ENCODE measurements around the gene FSTL3.
"Not testable (repeated sequence)": the region's sequence is repeated elsewhere in the genome, so short reads cannot be mapped to it uniquely, and the experiment has no call there.

Gene FSTL3

DNA sequence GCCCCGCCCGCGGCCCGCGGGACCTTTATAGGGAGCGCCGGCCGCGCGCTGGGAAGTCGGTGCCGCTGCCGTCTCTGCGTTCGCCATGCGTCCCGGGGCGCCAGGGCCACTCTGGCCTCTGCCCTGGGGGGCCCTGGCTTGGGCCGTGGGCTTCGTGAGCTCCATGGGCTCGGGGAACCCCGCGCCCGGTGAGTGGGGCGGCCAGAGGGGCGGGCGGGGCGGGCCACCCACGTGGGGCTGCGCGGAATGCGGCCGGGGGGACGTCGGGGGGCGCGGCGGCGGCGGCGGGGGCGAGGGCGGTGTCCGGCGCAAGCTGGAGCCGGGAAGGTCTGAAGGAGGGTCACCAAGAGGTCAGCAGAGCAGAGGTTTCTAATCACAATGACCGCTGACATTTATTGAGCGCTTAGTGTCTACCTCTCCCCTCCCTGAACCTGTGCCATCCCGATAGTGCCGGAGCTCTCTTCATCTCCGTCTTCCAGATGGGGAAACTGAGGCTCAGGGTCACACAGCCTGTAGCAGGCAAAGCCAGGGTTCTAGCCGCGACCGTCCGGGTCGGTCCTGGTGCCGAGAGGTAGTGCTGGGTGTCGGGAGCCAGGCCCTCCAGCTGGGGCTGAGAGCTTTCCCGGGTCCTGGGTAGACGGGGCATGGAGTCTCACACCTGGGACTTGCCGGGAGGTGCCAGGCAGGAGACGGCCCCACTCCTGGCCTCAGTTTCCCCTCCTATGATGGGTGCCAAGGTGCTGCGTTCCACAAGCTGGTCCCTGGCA is at the start of gene FSTL3:
TSS of gene FSTL3 (plus strand) at position 54 of the 767 bp plus-strand sequence. CDS start at position 86, 32 bp downstream.
- no peak for DNase-seq

DNA sequence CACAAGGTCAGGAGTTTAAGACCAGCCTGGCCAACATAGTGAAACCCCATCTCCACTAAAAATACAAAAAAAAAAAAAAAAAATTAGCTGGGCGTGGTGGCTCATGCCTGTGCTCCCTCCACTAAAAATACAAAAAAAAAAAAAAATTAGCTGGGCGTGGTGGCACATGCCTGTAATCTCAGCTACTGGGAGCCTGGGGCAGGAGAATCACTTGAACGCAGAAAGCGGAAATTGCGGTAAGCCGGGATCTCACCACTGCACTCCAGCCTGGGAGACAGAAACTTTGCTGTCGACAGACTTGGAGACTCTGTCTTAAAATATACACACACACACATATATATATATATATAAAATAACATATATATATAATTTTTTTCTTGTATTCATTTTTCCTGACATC is 49.6 kb upstream of the FSTL3 start:
- DNase-seq = not testable (repeated sequence)

DNA sequence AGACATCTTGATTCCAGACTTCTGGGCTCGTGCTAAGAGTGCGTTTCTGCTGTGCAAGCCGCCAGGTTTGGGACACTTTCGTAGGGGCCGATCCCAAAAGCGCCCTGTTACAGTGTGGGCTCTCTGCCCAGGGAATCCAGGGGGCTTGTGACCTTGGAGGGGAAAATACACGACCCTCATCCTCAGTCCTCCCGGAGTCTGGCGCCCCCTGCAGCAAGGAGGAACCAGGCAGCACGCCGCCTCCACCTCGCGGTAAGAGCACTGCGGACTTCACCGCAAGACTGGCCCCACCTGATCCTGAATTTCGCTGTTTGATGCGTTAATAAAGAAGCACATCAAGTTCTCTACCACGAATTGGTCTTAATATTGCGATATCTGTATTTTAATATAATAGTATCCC is 48.0 kb upstream of the FSTL3 start:
- no peak for DNase-seq

DNA sequence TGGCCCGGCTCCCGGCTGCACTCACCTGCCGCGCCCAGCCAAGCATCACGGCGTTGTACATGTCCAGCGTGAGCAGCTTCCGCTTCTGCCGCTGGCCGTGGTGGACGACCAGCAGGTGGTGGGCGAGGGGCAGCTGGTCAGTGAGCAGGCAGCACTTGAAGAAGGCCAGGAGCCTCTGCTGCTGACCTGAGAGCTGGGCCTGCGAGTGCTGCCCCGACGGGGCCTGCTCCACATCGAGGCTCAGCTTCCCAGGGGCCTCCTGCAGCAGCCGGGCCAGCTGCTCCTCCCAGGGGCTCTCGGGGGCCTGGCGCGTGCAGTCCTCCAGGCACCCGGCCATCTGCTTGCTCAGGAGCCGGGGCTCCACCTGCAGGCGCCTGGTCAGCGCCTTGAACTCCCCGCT is 46.7 kb upstream of the FSTL3 start:
- not testable (repeated sequence) for DNase-seq

DNA sequence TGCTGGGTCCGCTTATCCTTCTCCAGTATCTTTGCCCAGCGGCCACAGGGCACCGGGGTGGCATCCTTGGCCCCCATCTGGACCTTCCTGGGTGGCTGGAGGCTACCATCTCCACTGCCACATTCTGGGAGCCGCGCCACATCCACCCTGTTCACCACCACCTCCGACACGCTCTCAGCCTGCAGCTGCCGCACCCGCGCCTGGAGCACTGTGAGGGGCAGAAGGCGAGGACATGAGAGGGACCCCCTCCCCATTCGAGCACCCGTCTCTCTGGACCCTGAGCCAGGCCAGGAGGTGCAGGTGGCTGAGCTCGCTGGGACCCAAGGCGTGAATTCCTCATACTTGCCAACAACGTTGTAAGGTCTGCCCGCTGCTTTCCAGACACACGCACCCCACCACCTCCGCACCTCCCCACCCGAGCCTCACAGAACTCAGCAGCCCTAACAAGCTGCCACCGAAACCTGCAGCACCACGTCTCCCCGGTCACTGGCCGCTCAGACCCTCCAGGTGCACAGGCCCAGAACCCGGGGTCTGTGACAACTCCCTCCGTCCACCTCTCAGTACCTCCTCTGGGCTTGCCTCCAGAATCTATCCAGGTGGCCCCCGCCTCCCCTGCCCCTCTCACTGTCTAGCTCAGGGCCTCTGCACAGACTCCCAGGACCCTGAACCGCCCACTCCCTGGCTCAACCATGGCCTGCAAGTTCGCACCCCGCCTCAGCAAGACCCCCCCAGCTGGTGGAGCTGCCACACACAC is 46.1 kb upstream of the FSTL3 start:
- DNase-seq = no peak

GRCh38 chr19:632579-633067 is 43.6 kb upstream of the FSTL3 start:
- no peak for DNase-seq

DNA sequence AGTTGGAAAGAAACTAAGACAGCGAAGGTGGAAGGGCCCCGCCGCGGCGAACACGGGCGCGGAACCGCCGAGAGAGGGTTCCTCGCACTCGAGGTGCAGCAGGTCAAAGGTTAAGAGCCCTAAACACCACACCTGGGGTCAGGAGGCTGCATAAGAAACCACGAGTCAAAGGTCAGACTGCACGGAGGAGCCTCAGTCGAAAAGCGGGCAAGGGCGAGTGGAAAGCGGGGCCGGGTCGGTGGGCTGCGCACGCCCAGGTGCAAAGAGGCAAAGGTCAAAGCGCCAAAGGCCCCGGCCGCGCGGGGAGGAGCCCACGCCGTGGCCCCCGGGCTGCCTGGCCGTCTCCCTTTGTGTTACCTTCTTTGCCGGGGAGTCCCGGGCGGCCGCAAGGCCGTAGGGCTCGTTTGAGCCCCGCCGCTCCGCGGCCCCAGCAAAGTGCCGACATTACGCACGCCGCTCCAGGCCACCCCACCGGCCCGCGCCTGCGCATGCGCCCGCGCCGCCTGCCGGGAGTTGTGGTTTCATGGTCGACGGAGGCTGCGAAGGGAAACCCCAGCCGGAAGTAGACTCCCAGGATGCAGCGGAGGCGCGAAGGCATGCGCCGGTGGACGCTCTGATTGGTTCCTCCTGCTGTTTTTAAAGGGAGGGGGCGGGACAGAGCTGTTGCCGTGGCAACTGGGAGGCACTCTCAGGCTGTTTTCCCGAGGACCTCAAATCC is 43.0 kb upstream of the FSTL3 start, which contains the start of gene POLRMT:
TSS of gene POLRMT (minus strand) at position 470 of the 718 bp plus-strand sequence. CDS start at position 445, 25 bp downstream.
- peak; percentile 86 for DNase-seq

DNA sequence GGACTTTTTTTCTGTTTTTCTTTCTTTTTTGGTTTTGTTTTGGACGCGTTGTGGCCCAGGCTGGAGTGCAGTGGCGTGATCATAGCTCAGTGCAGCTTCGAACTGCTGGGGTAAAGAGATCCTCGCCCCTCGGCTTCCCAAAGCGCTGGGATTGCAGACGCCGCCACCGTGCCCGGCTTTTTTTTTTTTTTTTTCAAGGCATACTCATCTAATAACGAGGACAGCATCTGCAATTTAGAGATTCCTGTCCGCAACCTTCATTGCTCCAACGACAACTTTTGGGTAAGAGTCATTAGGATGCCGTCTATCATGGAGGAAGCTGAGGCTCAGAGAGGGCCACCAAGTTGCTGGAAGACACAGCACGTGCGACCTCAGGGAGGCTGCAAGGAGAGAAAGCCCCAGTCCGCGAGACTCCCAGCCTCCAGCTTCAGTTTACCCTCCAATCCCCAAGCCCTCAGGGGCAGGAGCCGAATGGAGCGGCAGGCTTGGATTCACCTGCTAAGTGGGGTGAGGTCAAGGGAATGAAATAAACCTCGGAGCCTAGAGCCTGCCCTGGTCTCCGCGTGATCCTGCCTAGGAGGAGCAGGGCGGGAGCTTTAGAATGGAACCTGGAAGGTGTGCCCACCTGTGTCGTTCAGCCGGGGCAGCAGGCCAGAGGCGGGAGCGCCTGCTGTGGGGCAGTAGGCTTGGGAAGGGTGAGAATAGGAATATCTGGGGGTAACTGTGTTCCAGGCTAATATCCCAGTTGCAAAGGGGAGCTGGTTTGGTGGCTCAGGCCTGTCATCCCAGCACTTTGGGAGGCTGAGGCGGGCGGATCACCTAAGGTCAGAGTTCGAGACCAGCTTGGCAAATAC is 42.2 kb upstream of the FSTL3 start:
- DNase-seq = no peak

- no peak for DNase-seq
These were observed 41.1 kb upstream of the FSTL3 start for GRCh38 chr19:634975-635652.

DNA sequence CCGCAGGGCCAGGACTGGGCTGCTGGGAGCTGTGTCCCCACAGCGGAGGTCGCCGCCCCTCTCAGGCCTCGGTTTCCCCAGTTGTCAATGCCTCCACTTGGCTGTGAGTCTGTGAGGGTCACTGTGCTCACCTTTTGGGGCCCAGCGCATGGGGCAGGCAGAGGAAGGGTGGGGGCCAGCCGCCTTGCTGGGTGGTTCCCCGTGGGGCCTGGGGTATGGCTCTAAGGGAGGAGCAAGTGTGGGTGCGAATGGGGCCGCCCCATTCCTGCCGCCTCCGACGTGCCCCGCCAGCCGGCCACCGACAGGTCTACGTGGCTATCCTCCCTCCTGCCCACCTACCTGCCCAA is 37.3 kb upstream of the FSTL3 start:
- no peak for DNase-seq

DNA sequence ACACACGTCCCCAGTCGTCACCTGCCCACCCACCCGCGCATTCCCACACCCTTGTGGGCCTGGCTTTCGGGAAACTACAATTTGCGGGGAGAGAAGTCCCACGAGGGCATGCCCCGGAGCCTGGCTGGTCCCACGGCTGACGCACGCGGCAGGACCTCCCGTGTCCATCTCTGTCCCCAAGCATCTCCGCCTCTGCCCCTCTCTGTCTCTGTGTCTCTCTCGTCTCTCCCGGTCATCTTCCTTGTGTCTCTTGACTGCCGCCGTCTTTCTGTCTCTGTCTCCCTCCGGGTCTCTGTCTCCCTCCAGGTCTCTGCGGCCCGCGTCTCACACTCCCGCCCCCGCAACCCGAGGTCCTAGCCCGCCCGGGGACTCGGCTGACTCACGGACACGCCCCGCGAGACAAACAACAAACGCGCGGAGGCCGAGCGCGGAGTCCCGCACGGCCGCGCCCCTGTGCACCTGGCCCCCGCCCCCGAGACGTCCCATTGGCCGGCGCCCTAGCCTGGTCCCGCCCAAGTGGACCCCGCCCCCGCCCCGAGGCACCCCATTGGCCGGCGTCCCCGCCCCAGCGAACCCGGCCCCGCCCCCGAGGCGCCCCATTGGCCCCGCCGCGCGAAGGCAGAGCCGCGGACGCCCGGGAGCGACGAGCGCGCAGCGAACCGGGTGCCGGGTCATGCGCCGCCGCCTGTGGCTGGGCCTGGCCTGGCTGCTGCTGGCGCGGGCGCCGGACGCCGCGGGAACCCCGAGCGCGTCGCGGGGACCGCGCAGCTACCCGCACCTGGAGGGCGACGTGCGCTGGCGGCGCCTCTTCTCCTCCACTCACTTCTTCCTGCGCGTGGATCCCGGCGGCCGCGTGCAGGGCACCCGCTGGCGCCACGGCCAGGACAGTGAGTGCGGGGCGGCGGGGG is 36.7 kb upstream of the FSTL3 start, which contains the start of gene FGF22:
TSS of gene FGF22 (plus strand) at position 627 of the 908 bp plus-strand sequence. CDS start at position 674, 47 bp downstream.
- DNase-seq = peak; percentile 51

DNA sequence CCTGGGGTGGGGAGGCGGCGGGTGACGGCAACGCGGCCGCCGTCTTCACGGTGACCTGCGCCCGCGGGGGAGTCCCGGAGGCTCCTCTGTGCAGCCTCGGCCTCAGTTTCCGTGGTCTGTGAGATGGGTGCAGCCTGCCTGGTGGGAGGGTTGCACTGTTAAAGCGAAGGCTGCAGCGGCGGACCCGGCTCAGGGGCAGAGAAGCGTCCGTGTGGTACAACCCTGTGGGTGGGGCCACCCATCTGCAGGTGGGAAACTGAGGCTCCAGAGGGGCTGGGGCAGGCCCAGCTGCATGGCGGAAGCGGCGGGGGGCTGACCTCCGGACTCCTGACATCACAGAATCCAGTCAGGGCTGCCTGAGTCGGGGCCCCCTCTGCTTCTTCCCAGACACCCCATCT is 36.0 kb upstream of the FSTL3 start:
- no peak for DNase-seq

- DNase-seq = no peak
These were observed 35.5 kb upstream of the FSTL3 start for GRCh38 chr19:640606-641189.

DNA sequence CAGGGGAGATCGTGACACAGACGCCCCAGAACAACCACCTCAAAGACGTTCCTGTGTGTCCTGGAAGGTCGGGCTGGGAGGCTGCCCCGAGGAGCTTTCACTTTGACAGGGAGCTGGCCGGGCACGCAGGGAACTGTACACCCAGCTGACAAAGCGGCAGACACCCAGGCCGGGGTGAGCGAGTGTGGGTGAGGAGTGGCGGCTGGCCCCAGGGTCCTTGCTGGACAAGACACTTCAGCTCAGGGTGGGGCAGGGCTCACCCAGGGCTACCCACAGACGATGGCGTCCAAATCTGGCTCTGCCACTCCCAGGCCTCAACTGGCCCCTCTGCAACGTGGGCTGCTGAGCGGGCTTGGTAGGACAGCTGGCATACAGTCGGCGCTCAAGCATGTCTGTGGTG is 34.5 kb upstream of the FSTL3 start:
- no peak for DNase-seq

- no peak for DNase-seq
These were observed 33.1 kb upstream of the FSTL3 start for GRCh38 chr19:642767-643727.

DNA sequence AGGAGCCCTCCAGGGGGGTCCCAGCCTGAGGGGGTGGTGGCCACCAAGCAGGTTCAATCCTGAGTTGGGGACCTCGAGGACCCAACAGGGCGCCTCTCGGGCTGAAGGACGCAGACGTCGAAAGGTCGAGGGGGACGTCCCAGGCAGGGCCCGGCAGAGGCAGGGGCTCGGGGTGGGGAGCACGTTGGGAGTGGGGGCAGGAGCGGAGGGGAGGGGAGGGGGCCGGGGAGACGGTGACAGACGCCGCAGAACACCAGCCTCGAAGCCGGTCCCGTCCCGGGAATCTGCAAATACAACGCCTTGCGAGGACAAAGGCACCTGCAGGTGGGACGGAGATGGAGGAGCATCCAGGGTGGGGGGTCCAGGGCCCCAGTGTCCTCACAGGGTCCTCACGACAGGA is 32.5 kb upstream of the FSTL3 start:
- DNase-seq = no peak

DNA sequence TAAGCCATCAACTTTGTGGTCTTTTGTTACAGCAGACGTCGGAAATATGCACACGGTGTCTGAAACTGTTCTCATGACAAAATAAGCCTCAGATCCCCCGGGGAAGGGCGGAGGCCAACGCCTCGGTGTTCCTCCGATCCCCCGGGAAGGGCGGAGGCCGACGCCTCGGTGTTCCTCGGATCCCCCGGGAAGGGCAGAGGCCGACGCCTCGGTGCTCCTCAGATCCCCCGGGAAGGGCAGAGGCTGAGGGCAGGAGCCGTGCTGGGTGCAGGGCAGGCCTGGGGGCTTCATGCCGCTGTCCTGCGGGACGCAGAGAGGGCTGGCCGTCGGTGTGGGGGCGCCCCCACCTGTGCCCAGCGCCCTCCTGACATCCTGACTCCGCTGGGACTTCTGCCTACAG is 31.8 kb upstream of the FSTL3 start:
- no peak for DNase-seq

DNA sequence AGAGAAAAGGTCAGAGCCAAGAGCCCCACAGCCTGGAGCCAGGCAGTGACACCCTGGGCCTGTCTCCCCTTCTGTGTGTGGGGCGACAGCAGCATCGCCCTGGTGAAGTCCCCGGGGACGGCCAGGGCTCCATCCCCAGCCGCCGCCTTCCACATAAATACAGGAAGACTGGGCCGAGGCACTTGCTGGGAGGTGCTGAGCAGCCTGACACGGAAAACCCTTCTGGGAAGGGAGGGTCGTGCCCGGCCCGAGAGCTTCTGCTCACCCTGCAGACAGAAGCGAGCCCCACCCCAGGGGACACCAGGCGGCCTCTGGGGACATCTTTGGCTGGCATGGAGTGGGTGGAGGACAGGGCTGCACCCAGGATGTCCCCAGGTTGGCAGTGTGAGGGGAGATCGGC is 31.4 kb upstream of the FSTL3 start:
- DNase-seq = no peak
